Measurements from ENCODE around the gene PPIAL4G.
"Not testable (repeated sequence)": the region's sequence is repeated elsewhere in the genome, so short reads cannot be mapped to it uniquely, and the experiment has no call there.

Gene PPIAL4G

GRCh38 chr1:148483029-148483428 is at the start of gene PPIAL4G:
TSS of gene PPIAL4G (minus strand) at chr1:148483302. CDS start at chr1:148483252, 50 bp downstream.
- DNase-seq = not testable (repeated sequence)

DNA sequence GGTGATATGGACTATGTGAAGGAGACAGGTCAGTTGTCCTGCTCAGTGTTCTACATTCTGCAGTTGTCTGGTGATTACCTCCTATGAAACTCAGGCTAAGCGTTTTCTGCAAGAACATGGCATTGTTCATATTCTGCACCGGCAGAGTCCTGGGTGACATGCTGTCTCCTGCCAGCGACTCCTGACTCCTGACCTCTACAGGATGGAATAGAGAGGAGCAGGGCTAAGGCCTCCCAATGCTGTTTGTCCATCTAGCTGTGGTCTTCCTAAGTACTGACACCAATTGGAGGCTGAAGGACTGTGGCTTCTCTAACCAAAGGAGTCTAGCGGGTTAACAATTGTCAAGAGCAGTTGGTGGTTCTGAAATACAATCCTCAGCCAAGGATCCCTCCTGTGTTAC is 49.1 kb upstream of the PPIAL4G start:
- not testable (repeated sequence) for DNase-seq

- DNase-seq = not testable (repeated sequence)
These were observed 46.0 kb upstream of the PPIAL4G start for GRCh38 chr1:148529101-148529567.

DNA sequence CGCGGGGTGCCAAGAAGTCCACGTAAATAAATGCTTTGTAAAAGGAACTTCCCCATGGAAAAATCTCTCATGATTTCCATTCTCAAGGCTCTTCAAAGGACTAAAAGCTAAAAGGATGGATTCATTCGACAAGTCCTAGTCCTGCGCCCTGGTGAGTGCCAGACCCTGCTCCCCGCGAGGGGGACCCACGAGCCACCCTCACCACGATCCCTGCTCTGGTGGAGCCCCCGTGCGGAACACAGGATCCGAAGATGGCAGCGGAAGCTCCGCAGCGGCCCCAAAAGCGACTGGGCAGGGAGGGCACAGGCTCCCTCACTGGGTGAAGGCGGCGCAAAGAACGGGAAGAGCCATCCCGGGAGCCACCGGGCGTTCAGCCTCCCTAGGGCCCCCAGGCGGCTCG is 45.5 kb upstream of the PPIAL4G start:
- not testable (repeated sequence) for DNase-seq

GRCh38 chr1:148526587-148526986 is 43.5 kb upstream of the PPIAL4G start:
- not testable (repeated sequence) for DNase-seq

DNA sequence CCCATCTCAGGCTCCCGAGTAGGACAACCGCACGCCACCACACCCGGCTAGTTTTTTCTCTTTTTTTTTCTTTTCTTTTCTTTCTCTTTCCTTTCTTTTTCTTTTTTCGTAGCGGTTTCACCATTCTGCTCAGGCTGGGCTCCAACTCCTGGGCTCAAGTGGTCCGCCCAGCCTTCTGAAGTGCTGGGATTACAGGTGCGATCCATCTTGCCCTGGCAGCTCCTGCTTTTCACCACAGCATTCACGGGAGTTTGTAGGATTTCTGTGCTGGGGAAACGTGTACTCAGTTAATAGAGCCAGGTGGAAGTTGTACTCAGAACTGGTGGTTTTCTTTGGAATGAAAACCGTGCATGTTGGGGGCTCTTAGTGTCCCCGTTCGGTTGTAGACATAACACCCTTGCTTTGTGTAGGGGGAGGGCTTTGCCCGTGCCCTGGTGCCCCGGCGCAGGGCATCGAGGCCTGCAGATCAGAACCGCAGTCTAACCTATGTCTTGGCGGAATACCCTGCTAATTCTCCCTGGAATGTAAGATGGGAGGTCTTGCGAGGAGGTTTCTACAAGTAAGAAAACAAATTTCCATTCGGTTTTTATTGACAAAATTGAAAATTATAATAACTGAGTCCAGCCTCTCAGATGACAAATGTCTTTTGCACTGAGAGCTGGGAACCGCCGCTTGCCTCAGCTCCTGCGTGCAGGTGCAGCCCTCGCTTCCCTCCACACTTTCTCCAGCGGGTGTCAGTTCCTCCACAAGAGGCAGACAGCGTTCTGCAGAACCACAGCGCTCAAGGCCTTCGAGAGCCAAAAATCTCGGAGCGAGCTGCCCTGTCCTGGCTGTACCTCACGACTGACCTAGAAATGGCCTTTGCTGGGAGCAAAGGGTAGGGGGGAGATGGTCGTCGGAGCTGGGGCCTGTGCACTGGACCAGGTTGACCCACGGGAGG is 40.4 kb upstream of the PPIAL4G start:
- DNase-seq = not testable (repeated sequence)

GRCh38 chr1:148522561-148523204 is 39.6 kb upstream of the PPIAL4G start:
- DNase-seq = peak; percentile 33

DNA sequence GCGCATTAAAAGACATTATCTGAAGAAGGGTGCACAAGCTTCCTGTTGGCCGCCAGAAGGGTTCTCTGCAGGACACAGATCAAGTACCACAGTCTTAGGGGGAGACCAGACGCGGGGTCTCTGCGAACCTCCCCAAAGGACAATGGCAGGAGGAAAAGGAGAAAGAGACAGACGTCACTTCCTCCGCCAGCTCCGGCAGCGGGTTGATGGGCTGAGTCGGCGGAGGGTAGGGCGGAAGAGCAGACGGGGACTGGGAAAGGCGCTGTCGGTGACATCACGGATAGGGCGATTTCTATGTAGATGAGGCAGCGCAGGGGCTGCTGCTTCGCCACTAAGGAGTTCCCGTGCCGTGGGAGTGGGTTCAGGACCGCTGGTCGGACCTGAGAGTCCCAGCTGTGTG is 39.0 kb upstream of the PPIAL4G start:
- not testable (repeated sequence) for DNase-seq

GRCh38 chr1:148514310-148514709 is 31.2 kb upstream of the PPIAL4G start:
- not testable (repeated sequence) for DNase-seq

DNA sequence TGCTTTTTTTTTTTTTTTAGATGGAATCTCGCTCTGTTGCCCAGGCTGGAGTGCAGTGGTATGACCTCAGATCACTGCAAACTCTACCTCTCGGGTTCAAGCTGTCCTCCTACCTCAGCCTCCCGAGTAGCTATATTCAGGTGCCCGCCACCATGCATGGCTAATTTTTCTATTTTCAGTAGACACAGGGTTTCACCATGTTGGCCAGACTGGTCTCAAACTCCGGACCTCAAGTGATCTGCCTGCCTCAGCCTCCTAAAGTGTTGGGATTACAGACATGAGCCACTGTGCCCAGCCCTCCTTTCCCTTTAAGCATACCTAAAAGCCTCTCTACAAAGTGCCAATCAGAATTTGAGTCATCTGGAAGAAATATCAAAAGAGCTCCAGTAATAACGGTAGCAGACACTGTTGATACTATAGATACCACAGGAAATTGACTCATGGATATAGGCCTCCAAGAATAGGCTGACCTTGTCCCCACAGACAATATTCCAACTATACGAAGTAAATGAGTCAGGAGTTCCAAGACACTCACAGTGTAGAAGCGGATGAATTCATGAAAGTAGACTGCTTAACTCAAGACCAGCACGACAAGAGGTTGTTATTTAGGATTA is 29.6 kb upstream of the PPIAL4G start:
- DNase-seq = not testable (repeated sequence)

DNA sequence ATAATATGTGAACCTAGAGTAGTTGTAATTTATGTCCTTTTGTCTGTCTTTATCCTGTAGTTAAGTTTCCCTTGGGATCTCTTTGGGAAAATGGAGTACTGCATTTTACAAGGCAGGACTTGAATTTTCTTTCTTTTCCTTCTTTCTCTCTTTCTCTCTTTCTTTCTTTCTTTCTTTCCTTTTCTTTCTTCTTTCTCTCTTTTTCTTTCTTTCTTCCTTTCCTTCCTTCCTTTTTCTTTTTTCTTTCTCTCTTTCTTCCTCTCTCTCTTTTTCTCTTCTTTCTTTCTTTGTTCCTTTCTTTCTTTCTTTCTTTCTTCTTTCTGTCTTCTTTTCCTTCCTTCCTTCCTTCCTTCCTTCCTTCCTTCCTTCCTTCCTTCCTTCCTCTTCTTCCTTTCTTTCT is 10.8 kb upstream of the PPIAL4G start:
- not testable (repeated sequence) for DNase-seq

DNA sequence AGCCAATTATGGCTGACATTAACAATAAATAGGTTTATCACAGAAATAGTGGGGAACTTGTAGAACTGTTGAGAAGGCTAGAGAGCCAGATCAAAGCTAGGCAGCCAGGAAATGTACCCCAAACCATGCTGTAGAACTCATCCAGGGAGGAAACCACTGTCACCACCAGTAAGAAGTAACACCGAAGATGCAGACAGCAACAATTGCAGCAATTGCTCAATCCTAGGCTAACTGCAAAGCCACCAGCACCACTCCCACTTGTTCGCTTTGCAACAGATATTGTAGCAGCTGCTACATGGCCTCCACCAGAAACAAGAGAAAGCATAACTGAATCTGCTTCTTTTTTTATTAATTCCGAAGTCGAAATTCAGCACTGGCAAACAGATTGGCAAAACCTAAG is 2.0 kb downstream of the PPIAL4G start:
- not testable (repeated sequence) for DNase-seq

GRCh38 chr1:148459694-148460093 is 23.4 kb downstream of the PPIAL4G start:
- not testable (repeated sequence) for DNase-seq

DNA sequence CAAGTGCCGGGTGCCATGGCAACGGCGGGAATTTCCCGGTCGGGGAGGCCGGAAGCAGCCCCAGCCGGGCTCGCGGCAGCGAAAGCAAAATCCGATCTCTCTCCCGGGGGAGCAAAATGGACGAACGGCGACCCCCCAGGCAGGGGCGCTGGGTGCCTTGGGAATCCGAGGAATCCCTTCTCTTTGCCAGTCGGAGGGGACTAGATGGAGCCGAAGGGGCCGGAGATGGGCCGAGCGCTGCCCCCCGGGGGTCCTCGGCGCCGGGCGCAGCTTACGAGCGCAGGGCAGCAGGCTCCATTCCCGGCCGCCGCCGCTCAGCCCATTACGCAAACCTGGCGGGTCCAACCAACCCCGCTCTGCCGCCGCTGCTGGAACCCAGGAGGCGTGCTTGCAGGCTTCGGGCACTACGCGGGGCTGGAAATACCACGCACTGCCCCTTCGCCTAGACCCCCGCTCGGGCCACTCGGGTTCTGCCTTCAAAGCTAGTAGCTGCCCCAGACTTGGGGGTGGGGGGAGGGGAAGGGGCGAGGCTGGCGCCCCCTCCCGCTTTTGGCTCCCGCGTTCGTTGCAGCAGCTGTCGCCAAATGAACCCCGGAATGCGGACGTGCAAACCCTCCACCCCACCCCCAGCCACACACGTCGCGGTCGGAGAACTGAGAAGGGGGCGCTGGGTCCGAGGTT is 24.1 kb downstream of the PPIAL4G start:
- DNase-seq = not testable (repeated sequence)

- not testable (repeated sequence) for DNase-seq
These were observed 24.7 kb downstream of the PPIAL4G start for GRCh38 chr1:148458398-148458797.

- not testable (repeated sequence) for DNase-seq
These were observed 30.3 kb downstream of the PPIAL4G start for GRCh38 chr1:148452845-148453244.

DNA sequence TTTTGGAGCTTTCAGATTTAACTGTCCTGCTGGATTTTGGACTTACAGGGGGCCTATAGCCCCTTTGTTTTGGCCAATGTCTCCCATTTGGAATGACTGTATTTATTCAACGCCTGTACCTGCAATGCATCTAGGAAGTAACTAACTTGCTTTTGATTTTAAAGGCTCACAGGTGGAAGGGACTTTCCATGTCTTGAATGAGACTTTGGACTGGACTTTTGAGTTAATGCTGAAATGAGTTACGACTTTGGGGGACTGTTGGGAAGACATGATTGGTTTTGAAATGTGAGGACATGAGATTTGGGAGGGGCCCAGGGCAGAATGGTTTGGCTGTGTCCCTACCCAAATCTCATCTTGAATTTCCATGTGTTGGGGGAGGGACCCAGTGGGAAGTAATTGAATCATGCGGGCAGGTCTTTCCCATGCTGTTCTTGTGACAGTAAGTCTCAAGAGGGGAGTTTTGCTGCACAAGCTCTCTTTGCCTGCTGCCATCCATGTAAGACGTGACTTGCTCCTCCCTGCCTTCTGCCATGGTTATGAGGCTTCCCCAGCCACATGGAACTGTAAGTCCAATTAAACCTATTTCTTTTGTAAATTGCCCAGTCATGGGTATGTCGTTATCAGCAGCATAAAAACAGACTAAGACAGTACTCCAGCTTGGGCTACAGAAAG is 43.3 kb downstream of the PPIAL4G start:
- not testable (repeated sequence) for DNase-seq

GRCh38 chr1:148435406-148435805 is 47.7 kb downstream of the PPIAL4G start:
- no peak for DNase-seq

DNA sequence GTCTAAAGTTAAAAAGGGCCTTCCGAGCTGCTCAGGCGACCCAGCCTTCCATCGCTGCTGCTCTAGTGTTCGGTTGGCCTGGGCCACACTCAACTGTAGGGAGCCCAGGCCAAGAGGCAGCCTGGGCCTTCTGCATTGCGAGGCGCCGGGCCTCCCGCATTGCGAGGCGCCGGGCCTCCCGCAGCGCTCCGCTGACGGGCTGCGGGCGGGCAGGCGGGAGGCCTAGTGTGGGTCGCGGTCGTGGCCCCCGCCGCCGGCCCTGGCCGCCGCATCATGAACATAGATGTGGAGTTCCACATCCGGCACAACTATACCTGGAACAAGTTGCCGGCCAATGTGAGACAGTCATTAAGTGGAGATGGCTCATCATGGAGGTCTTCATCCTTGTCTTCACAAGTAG is 48.3 kb downstream of the PPIAL4G start:
- DNase-seq = no peak

- not testable (repeated sequence) for DNase-seq
These were observed 50.2 kb downstream of the PPIAL4G start for GRCh38 chr1:148432916-148433317.
